Astrocyte (in vitro differentiated cells and primary cell): ENCODE measurements around the gene NEK6. TPM values are rescaled to one million over a fixed set of nuclear protein-coding genes. Genes with fewer than 3 reads are reported as not detected.

Experiments
- DNase-seq: peaks from one replicate; pipeline ENCODE4 v3.0.0-alpha.2; 2010; ENCODE audit warnings: low read depth
- FAIRE-seq: peaks from 2 replicates; lab custom pipeline; 2011; peaks lifted over from hg19 to GRCh38; lab: Jason Lieb, UNC
- H2AFZ ChIP-seq: 2 replicates; pipeline ENCODE4 v1.6.0; 2012; ENCODE audit warnings: low read depth, low read length, inconsistent platforms
- H3K27ac ChIP-seq: 2 replicates; pipeline ENCODE4 v1.5.1; 2011; ENCODE audit warnings: low read depth, low read length, inconsistent platforms
- H3K27me3 ChIP-seq: 2 replicates; pipeline ENCODE4 v1.6.0; 2011; ENCODE audit warnings: low read length, inconsistent platforms; ENCODE audit not compliant: insufficient read depth
- H3K36me3 ChIP-seq: 2 replicates; pipeline ENCODE4 v1.5.1; 2011; ENCODE audit warnings: low read length, inconsistent platforms; ENCODE audit not compliant: insufficient read depth
- H3K4me1 ChIP-seq: 2 replicates; pipeline ENCODE4 v1.5.1; 2011; ENCODE audit warnings: low read length, inconsistent platforms; ENCODE audit not compliant: insufficient read depth
- H3K4me2 ChIP-seq: 2 replicates; pipeline ENCODE4 v1.6.0; 2012; ENCODE audit warnings: low read length, inconsistent platforms
- H3K4me3 ChIP-seq: 2 replicates; pipeline ENCODE4 v1.5.1; 2011; ENCODE audit warnings: low read depth, mild to moderate bottlenecking, low read length, inconsistent platforms; ENCODE audit not compliant: insufficient read depth
- H3K79me2 ChIP-seq: 2 replicates; pipeline ENCODE4 v1.6.0; 2012; ENCODE audit warnings: mild to moderate bottlenecking, low read length, inconsistent platforms; ENCODE audit not compliant: insufficient read depth
- H3K9ac ChIP-seq: 2 replicates; pipeline ENCODE4 v1.6.0; 2012; ENCODE audit warnings: mild to moderate bottlenecking, low read length, inconsistent platforms
- H3K9me3 ChIP-seq: 2 replicates; pipeline ENCODE4 v1.5.1; 2012; ENCODE audit warnings: low read depth, mild to moderate bottlenecking, low read length, inconsistent platforms; ENCODE audit not compliant: insufficient read depth
- H4K20me1 ChIP-seq: 2 replicates; pipeline ENCODE4 v1.6.0; 2012; ENCODE audit warnings: low read length, inconsistent platforms; ENCODE audit not compliant: insufficient read depth
- H3K27ac Mint-ChIP-seq: one replicate; pipeline ENCODE4 v1.8.0; 2021; ENCODE audit warnings: mild to moderate bottlenecking, mixed read lengths; ENCODE audit not compliant: unreplicated experiment
- H3K27me3 Mint-ChIP-seq: one replicate; pipeline ENCODE4 v1.8.0; 2021; ENCODE audit warnings: low read depth, mixed read lengths; ENCODE audit not compliant: unreplicated experiment
- H3K36me3 Mint-ChIP-seq: one replicate; pipeline ENCODE4 v1.8.0; 2021; ENCODE audit warnings: low read depth, mixed read lengths; ENCODE audit not compliant: unreplicated experiment
- H3K4me1 Mint-ChIP-seq: one replicate; pipeline ENCODE4 v1.8.0; 2021; ENCODE audit warnings: low read depth, mixed read lengths; ENCODE audit not compliant: unreplicated experiment
- H3K4me3 Mint-ChIP-seq: one replicate; pipeline ENCODE4 v1.8.0; 2021; ENCODE audit warnings: mild to moderate bottlenecking, moderate library complexity, mixed read lengths; ENCODE audit not compliant: unreplicated experiment
- H3K9me3 Mint-ChIP-seq: one replicate; pipeline ENCODE4 v1.8.0; 2021; ENCODE audit warnings: mild to moderate bottlenecking, mixed read lengths; ENCODE audit not compliant: unreplicated experiment
- CTCF ChIP-seq: IDR thresholded peaks from 2 replicates; pipeline ENCODE4 v1.5.1; 2011; ENCODE audit warnings: low read depth, mild to moderate bottlenecking, inconsistent platforms, low read length, moderate library complexity; ENCODE audit not compliant: insufficient read depth
- EZH2 ChIP-seq: IDR thresholded peaks from 2 replicates; pipeline ENCODE4 v1.6.1; 2012; ENCODE audit warnings: mild to moderate bottlenecking, low read length, inconsistent platforms; ENCODE audit not compliant: insufficient read depth
- total RNA-seq: library from RNA; stranded (reverse); gene quantifications from 2 replicates; pipeline ENCODE4 v1.2.1, GENCODE V29; 2021

NEK6 gene
- total RNA-seq, 1 donor from 2014 or later, result 76.8 TPM

GRCh38 chr9:124330011-124330697 is 72.4 kb downstream of the NEK6 start:
- no peak overlapping the region for H3K27ac ChIP-seq
- H2AFZ ChIP-seq, result no peak overlapping the region
- H3K4me1 Mint-ChIP-seq, result no peaks in the 10 kb centered on the region
- H3K9me3 ChIP-seq, result no peaks in the 10 kb centered on the region
- TF ChIP-seq CTCF (no peak), EZH2 (no peak)
- no peaks in the 10 kb centered on the region for H3K79me2 ChIP-seq
- peaks cover 19% of the 10 kb centered on the region for H3K36me3 ChIP-seq
- no peak for DNase-seq
- H3K4me1 ChIP-seq, result no peaks in the 10 kb centered on the region
- no peak overlapping the region for H3K4me2 ChIP-seq
- no peak for FAIRE-seq
- H3K27ac Mint-ChIP-seq, result no peak overlapping the region
- H3K4me3 Mint-ChIP-seq, result no peak overlapping the region
- no peaks in the 10 kb centered on the region for H3K27me3 Mint-ChIP-seq
- H3K36me3 Mint-ChIP-seq, result peaks cover 15% of the 10 kb centered on the region
- H3K4me3 ChIP-seq, result no peak overlapping the region
- H3K9ac ChIP-seq, result no peak overlapping the region
- H3K9me3 Mint-ChIP-seq, result no peaks in the 10 kb centered on the region
- H4K20me1 ChIP-seq, result peaks cover 59% of the 10 kb centered on the region
- no peaks in the 10 kb centered on the region for H3K27me3 ChIP-seq

GRCh38 chr9:124331580-124331979 is 73.8 kb downstream of the NEK6 start:
- no peak overlapping the region for H3K4me3 Mint-ChIP-seq
- no peaks in the 10 kb centered on the region for H3K4me1 ChIP-seq
- no peak for TF ChIP-seq CTCF
- no peak for TF ChIP-seq EZH2
- peaks cover 24% of the 10 kb centered on the region for H3K36me3 Mint-ChIP-seq
- H3K27me3 ChIP-seq, result no peaks in the 10 kb centered on the region
- DNase-seq (no peak), FAIRE-seq (no peak)
- H3K9me3 ChIP-seq, result no peaks in the 10 kb centered on the region
- no peak overlapping the region for H3K4me2 ChIP-seq
- no peaks in the 10 kb centered on the region for H3K79me2 ChIP-seq
- no peaks in the 10 kb centered on the region for H3K9me3 Mint-ChIP-seq
- H2AFZ ChIP-seq, result no peak overlapping the region
- H3K27ac ChIP-seq, result no peak overlapping the region
- no peak overlapping the region for H3K27ac Mint-ChIP-seq
- peaks cover 52% of the 10 kb centered on the region for H4K20me1 ChIP-seq
- H3K9ac ChIP-seq, result no peak overlapping the region
- H3K4me3 ChIP-seq, result no peak overlapping the region
- no peaks in the 10 kb centered on the region for H3K4me1 Mint-ChIP-seq
- peaks cover 19% of the 10 kb centered on the region for H3K36me3 ChIP-seq
- H3K27me3 Mint-ChIP-seq, result no peaks in the 10 kb centered on the region
